Measurements from ENCODE around the gene ERBB4.

GRCh38 chr2:212027681-212028628 is 510.6 kb downstream of the ERBB4 start:
- TF ChIP-seq, protein P1, sequence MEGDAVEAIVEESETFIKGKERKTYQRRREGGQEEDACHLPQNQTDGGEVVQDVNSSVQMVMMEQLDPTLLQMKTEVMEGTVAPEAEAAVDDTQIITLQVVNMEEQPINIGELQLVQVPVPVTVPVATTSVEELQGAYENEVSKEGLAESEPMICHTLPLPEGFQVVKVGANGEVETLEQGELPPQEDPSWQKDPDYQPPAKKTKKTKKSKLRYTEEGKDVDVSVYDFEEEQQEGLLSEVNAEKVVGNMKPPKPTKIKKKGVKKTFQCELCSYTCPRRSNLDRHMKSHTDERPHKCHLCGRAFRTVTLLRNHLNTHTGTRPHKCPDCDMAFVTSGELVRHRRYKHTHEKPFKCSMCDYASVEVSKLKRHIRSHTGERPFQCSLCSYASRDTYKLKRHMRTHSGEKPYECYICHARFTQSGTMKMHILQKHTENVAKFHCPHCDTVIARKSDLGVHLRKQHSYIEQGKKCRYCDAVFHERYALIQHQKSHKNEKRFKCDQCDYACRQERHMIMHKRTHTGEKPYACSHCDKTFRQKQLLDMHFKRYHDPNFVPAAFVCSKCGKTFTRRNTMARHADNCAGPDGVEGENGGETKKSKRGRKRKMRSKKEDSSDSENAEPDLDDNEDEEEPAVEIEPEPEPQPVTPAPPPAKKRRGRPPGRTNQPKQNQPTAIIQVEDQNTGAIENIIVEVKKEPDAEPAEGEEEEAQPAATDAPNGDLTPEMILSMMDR (IDR thresholded peaks at IDR 0.05) = no peak
- TF ChIP-seq POLR2A (IDR thresholded peaks at IDR 0.05) = no peak
- no peak for TF ChIP-seq POLR2AphosphoS5 (IDR thresholded peaks at IDR 0.05)

All from prostate gland (tissue), 2 donors.